Measurements from ENCODE around the gene RNF41. TPM values are rescaled to one million over a fixed set of nuclear protein-coding genes. Genes with fewer than 3 reads are reported as not detected.
A peak's percentile ranks its signal among the peaks of the same experiment; 100 is the strongest.

Gene RNF41
- total RNA-seq, 4 donors from 2014 or later, result 50.0 to 81.6 (median 62.0) TPM

- Histone ChIP-seq H3K4me3 (no peak overlapping the region), H3K36me3 (peaks cover 0 to 94% (median 38%) of the 10 kb centered on the region in 3 donors), H3K27ac (peak overlapping the region in 1 of 4 donors; percentile 27), H3K9me3 (no peaks in the 10 kb centered on the region), H3K4me1 (peaks cover 0 to 32% (median 28%) of the 10 kb centered on the region in 4 donors), H3K27me3 (no peaks in the 10 kb centered on the region)
- 61 to 65% methylated on average over 11 of the region's 11 CpGs for WGBS, 2 donors
- TF ChIP-seq EP300 (IDR thresholded peaks at IDR 0.05) (no peak), CTCF (IDR thresholded peaks at IDR 0.05) (no peak), POLR2A (IDR thresholded peaks at IDR 0.05) (no peak)
- no peak for DNase-seq (ENCODE audit: low spot score in 2 of 2)
These were observed 58.0 kb downstream of the RNF41 start for GRCh38 chr12:56163533-56164344.

DNA sequence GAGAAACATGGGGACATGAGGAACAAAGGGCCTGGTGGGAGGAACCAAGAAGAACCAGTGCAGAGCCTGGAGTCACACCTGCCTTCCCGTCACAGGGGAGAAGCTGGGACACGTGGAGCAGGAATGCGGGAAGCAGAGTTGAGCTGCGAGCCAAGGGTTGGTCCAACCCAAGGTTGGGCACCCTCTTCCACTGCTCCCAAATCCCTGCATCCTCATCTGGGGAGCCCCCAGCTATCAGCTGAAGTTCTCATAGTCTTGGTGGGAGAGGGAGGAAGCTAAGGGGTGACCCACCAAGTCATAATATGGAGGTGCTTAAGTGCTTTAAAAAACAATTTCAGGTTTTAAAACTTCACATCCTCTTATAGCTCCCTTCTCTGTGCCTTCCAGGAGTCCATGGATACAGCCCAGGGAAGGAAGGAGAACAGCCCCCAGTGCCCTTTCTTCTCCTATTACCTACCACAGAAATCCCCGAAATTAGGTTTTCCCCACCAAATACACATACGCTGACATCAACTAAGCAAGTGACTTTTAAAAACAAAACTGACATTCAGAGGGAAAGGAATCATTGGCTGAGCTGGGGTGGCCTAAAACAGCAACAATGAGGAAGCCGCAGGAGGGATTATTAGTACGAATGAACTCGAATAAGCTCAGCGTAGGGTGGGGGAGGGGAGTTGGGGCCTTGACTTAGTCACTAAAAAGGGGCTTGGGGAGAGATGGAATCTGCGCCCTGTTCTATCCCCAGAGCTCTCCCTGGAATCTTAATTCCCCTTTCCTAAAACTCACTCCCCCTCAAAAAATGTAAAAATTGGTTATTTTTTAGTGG is 59.0 kb downstream of the RNF41 start:
- 48 to 49% methylated on average over 11 of the region's 11 CpGs for WGBS, 2 donors
- Histone ChIP-seq H3K9me3 (no peaks in the 10 kb centered on the region), H3K36me3 (peaks cover 0 to 83% (median 36%) of the 10 kb centered on the region in 3 donors), H3K27me3 (no peaks in the 10 kb centered on the region), H3K4me3 (no peak overlapping the region), H3K4me1 (peaks cover 0 to 32% (median 28%) of the 10 kb centered on the region in 4 donors), H3K27ac (peak overlapping the region in 2 of 4 donors; percentile 27 to 30)
- DNase-seq (ENCODE audit: low spot score in 2 of 2), result no peak
- TF ChIP-seq EP300 (IDR thresholded peaks at IDR 0.05) (peak in 1 of 2 donors; percentile 43), POLR2A (IDR thresholded peaks at IDR 0.05) (no peak)

DNA sequence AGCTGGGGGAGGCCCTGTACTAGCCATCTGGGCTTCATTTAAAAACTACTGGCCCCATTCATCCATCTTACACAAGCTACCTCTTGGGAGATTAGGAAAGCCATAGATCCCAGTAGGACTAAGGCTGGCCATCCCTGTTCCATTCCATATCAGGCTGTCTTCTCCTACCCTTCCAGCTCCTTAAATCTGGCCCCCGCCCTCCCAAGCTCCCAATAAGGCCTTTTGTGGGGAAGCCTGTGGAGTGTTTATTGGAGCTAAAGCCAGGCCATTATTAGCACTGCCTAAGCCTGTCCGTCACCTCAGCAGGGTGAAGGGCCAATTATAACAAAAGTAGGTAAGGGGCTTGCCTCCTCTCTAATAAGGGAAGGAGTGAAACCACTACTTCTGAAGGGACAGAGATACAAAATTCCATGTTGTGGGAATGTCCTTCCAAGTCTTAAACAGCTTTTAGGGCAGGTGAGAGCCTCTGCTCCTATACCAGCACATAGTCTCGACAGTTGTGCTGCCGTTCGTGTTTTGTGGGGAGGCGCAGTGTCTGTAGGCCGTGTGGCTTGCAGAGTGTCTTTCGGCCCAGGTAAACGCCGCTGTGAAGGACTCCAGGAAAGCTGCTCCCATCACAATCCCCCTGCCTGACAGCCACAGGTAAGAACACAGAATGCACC is 59.9 kb downstream of the RNF41 start:
- H3K4me3 ChIP-seq, result peak overlapping the region in 1 of 4 donors; percentile 84
- no peak for DNase-seq (ENCODE audit: low spot score in 2 of 2)
- no peaks in the 10 kb centered on the region for H3K9me3 ChIP-seq
- TF ChIP-seq POLR2A (IDR thresholded peaks at IDR 0.05), result no peak
- no peak for TF ChIP-seq CTCF (IDR thresholded peaks at IDR 0.05)
- TF ChIP-seq EP300 (IDR thresholded peaks at IDR 0.05), result no peak
- peak overlapping the region in 3 of 4 donors; percentile 96 to 98 (median 97) for H3K27ac ChIP-seq
- no peaks in the 10 kb centered on the region for H3K27me3 ChIP-seq
- 70 to 72% methylated on average over 10 of the region's 10 CpGs for WGBS, 2 donors
- peaks cover 0 to 75% (median 29%) of the 10 kb centered on the region in 3 donors for H3K36me3 ChIP-seq
- H3K4me1 ChIP-seq, result peaks cover 0 to 39% (median 31%) of the 10 kb centered on the region in 4 donors

GRCh38 chr12:56160894-56161689 is 60.6 kb downstream of the RNF41 start:
- 51 to 64% methylated on average over 11 of the region's 11 CpGs for WGBS, 2 donors
- H3K4me3 ChIP-seq, result peak overlapping the region; percentile 28 to 94 (median 76)
- peaks cover 0 to 67% (median 29%) of the 10 kb centered on the region in 3 donors for H3K36me3 ChIP-seq
- peaks cover 0 to 41% (median 31%) of the 10 kb centered on the region in 4 donors for H3K4me1 ChIP-seq
- no peak for DNase-seq (ENCODE audit: low spot score in 2 of 2)
- TF ChIP-seq EP300 (IDR thresholded peaks at IDR 0.05), result no peak
- no peak for TF ChIP-seq CTCF (IDR thresholded peaks at IDR 0.05)
- no peak for TF ChIP-seq POLR2A (IDR thresholded peaks at IDR 0.05)
- peak overlapping the region; percentile 96 to 98 (median 98) for H3K27ac ChIP-seq
- H3K9me3 ChIP-seq, result no peaks in the 10 kb centered on the region
- no peaks in the 10 kb centered on the region for H3K27me3 ChIP-seq

Data from tibial nerve (tissue), 4 donors.